DMS79 treated with DMSO at 0.1 percent for 48 hours (cell line): ENCODE measurements around the gene ERP27.

Experiments used
- DNase-seq: peaks from one replicate; lab custom pipeline; 2025; lab: John Stamatoyannopoulos, UW

ERP27 gene

DNA sequence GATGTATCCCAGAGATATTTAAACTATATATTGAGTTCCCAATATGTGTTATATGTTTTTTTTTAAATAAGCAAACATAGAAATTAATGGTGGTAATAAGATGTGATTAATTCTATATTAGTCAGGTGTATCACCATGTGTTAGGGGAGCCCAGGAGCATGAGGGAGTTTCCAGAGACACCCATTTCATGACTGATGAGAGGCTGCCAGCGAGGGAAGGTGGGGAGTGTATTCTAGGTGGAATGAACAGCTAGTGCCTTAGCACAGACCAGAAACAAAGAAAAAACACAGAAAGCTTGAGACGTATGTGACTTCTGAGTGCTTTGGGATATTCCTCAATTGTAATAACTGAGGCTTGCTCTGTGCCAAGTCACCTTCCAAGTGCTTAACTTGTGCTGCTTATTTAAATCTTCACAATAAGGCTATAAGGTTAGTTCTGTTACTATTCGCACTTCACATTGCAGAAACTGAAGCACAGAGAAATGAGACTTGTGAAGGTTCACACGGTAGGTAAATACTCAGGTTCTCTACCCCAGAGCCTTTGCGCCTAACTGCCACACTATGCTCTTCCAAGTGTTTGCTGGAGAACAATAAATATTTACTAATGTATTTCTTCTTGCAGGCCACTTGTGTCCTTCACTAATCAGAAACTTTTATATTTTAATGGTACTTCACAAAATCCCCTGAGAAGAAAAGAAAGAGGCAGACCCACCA is 34.8 kb downstream of the ERP27 start:
- no peak for DNase-seq

GRCh38 chr12:14902465-14902864 is 35.9 kb downstream of the ERP27 start:
- DNase-seq = no peak

GRCh38 chr12:14901228-14901562 is 37.1 kb downstream of the ERP27 start:
- no peak for DNase-seq

- no peak for DNase-seq
Observed at GRCh38 chr12:14900521-14901227, 37.7 kb downstream of the ERP27 start.

GRCh38 chr12:14896521-14897169 is 41.7 kb downstream of the ERP27 start:
- no peak for DNase-seq

- no peak for DNase-seq
Observed at GRCh38 chr12:14893506-14894250, 44.7 kb downstream of the ERP27 start.

GRCh38 chr12:14892726-14893505 is 45.4 kb downstream of the ERP27 start:
- no peak for DNase-seq

DNA sequence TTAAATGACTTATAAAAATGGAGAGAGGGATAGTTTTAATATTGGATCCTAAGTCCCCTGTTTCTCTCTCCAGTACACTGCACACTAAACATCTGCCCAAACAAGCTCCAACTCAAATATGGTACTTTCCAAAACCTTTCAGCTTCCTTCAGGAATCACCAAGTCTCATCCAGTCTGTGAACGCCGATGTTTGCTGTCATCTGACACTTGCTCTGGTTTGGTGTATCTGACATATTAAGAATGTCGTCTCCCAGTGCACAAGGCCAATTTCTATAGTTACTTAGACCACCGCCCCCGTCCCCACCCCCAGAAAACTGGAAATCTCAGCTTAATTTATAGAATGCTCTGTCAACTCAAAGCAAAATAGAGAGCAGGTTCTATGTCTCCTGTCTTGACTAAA is 47.6 kb downstream of the ERP27 start:
- no peak for DNase-seq

DNA sequence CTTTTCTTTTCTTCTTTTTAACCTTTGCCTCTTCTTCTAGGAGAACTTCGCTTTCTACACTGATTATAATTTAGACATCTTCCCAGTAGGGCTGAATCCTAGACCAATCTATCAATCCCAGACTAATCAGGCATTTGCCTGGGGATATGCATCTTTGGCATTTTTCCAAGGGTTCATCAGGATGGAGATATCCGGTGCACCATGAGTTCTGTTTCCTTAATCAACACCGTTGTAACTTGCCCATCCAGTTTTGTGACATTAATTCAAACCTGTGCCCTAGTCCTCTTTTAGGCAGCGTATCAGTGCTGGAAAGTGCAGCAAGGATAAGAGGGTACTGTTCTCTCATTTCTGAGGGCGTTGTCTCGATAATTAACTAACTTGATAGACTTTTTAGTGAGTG is 52.1 kb downstream of the ERP27 start:
- peak; percentile 15 for DNase-seq

DNA sequence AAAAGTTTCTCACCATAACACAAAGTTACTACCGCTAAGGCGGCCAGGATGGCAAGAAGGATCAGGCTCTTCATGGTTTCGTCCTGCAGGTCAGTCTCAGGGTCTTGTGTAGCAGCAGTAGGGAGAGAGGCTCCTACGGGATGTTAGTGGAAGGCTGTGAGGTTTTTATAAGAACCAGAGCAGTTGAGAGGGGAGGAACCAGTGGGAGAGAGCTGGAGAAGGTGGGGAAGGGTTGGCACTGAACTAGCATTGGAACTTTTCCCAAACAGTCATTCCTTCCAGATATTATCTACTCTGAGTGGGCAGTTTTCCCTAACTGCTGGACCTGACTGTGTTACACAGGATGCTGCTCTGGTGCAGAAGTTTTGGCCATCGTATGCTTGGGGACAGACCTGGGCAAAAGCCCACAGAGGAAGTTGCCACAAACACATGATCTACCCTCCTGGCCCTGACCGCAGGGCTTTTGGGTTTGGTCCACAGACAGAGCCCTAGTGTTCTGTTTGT is 52.6 kb downstream of the ERP27 start, which contains the start of gene MGP:
MGP (minus strand) TSS at position 137 of the 504 bp plus-strand sequence; CDS start at position 74, 63 bp downstream.
- DNase-seq = no peak

- peak; percentile 89 for DNase-seq
Observed at GRCh38 chr12:14884458-14884878, 53.9 kb downstream of the ERP27 start.

- no peak for DNase-seq
Observed at GRCh38 chr12:14883686-14884085, 54.7 kb downstream of the ERP27 start.

DNA sequence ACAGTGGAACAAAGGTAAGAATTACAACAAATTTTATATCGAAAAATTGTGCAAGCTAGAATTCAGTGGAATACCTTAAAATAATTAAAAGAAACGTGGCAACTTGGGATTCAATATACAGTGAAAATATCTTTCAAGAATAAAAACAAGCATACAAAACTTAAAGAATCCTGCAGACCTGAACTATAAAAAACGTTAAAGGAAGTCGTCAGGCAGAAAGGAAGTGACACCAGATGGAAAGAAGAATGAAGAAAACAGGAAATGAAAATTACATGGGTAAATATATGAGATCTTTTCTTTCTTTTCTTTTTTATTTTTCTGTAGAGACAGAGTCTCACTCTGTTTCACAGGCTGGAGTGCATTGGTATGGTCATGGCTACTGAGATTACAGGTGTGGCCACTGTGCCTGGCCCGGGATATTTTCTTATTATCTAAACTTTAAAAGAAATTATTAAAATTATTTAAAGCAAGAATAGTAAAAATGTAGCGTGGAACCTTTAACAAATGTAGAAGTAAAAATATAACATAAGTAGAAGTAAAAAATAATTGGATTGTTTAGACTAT is 57.4 kb downstream of the ERP27 start:
- no peak for DNase-seq

DNA sequence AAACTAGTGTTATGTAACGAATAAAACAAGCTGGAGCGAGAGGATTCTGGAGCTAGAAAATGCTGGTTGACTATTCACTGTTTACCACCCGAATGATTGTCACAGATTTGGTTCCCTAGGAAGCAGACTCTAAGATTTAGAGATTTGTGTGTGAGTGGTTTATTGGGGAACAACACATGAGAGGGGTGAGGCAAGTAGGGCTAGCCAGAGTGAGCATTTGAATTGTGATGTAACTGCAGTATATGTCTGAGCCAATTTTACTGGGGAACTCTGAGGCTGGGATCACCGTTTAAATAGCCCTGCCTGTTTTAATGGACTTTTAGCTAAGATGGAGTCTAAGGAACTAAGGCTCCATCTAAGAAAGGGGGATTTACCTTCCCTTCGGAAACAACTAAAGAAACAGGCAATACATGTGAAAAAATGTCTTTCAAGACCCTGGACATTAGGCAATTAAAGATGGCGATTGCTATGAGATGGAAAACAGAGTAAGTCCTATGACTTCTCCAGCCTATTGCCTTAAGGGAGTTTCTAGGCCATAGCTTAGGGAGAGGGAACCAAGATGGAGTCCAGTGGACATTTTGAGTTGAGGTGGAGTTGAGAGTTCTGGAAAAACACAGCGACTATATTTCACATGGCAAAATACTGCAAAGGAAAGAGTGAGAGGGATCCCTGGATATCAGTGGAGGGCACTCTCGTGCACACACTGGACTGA is 59.0 kb downstream of the ERP27 start:
- DNase-seq = no peak

DNA sequence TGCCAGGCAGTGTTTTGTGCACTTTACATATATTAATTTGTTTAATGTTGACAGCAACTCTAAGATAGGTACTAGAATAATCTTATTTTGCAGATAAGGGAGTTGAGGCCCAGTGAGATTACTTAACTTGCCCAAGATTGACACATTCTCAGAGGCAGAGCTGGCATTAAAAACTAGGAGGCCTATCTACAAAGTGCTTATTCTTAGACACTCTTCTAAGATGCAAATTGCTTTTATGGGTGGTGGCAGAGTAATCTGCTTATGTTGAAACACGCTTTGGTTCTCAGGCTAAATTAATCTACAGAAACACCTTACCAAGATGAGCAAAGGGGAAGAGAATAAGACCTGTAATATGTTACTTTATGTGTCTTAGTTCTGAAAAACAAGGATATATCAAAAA is 59.8 kb downstream of the ERP27 start:
- no peak for DNase-seq

- DNase-seq = no peak
Observed at GRCh38 chr12:14876833-14877232, 61.5 kb downstream of the ERP27 start.

- no peak for DNase-seq
Observed at GRCh38 chr12:14874882-14875281, 63.5 kb downstream of the ERP27 start.

- no peak for DNase-seq
Observed at GRCh38 chr12:14873440-14874185, 64.7 kb downstream of the ERP27 start.

DNA sequence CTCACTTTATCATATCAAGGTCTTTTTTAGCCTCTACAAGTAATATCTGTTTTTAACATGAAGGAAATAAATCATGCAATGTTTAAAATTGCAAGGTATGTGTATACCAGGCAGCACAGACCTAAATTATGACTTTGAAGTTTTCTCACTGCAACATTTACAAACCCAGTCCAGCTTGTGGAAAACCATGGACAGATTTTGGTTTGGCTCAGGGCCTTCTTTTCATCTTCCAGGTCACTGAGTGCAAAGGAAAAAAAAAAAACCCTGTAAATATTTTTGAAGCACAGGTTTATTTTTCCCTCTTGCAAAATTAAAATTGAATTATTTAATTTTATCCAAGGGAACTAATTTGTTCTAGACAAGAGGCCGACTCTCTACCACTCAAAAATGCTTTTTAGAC is 66.5 kb downstream of the ERP27 start:
- DNase-seq = no peak

DNA sequence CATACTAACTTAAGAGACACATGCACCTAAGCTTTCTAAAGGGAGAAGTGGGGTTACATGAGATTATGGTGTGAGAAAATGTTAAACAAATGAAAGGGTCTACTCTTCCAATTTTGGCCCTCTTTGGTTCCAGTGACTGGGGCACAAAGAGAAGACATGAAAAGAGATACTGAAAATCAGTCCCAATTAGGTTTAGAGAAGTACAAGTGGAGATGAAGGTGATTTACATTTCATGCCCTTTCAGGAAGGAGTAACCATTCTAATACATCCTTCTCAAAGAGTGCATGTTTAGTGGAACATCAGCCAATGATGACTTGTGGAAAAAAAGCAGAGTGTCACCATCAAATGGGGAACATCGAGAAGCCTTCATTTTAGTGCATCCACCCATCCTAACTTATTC is 67.1 kb downstream of the ERP27 start:
- DNase-seq = no peak
